Psoas muscle (tissue), 8 donors: Measurements from ENCODE around the gene RTRAF. TPM values are rescaled to one million over a fixed set of nuclear protein-coding genes. Genes with fewer than 3 reads are reported as not detected.

Experiments
- ATAC-seq, 4 donors: fragments of 200-7000 bp; cut with Tn5 transposase; one replicate each; pipeline ENCODE4 v1.9.1; 2020; ENCODE audit warnings: moderate library complexity in 3 of 4, mild to moderate bottlenecking in 2 of 4
- DNase-seq, 2 donors: peaks; one replicate each; pipeline ENCODE4 v3.0.0-alpha.2; 2020
- H3K27ac ChIP-seq: fragments of 200-600 bp; one replicate; pipeline ENCODE4 v1.8.0; 2022
- H3K27me3 ChIP-seq, 3 donors: fragments of 200-600 bp in 1 of 3; one replicate each; pipeline versions ENCODE4 v1.6.1 to v1.8.0; 2013 to 2022; ENCODE audit warnings: low read length in 2 of 3, mild to moderate bottlenecking in 2 of 3, moderate library complexity in 1 of 3; ENCODE audit not compliant: insufficient read depth in 3 of 3
- H3K36me3 ChIP-seq, 2 donors: fragments of 200-600 bp in 1 of 2; one replicate each; pipeline versions ENCODE4 v1.6.1 to v1.8.0; 2013 to 2022; ENCODE audit warnings: low read depth in 1 of 2, mild to moderate bottlenecking in 1 of 2, moderate library complexity in 1 of 2; ENCODE audit not compliant: insufficient read depth in 1 of 2
- H3K4me1 ChIP-seq: fragments of 200-600 bp; one replicate; pipeline ENCODE4 v1.8.0; 2022
- H3K4me3 ChIP-seq: fragments of 200-600 bp; one replicate; pipeline ENCODE4 v1.8.0; 2022; ENCODE audit warnings: mild to moderate bottlenecking
- H3K9me3 ChIP-seq: fragments of 200-600 bp; one replicate; pipeline ENCODE4 v1.8.0; 2022
- WGBS, 3 donors: extraction: QIAGEN DNeasy Blood & Tissue Kit; methylation state at CpG; one replicate each; pipeline versions ENCODE4 v1.1.6 to v1.1.7; 2013; 5-methylcytosine and 5-hydroxymethylcytosine counted together
- intact Hi-C, 2 donors: fragments of 100-400 bp; cut with DNase I; formaldehyde crosslinking; loops; one replicate each; pipeline versions ENCODE4 v1.11.0 to v1.14.2; 2022
- polyA plus RNA-seq, 3 donors: library from polyadenylated mRNA; stranded (reverse); fragments of 200-250 nt; gene quantifications; one replicate each; pipeline ENCODE4 v1.2.3, GENCODE V29; 2013
- total RNA-seq, 4 donors: library from RNA; stranded (reverse); fragmentation: NEBNext Ultra II Directional in 2 of 4; extraction: Animal tissue kit (Norgen Biotek cat#: 25700) in 2 of 4; gene quantifications; one replicate each; pipeline versions ENCODE4 v1.2.1 to v1.2.4, GENCODE V29; 2021 to 2023
- TF ChIP-seq, protein P1 (sequence below): fragments of 200-600 bp; IDR thresholded peaks from one replicate; pipeline ENCODE4 v1.8.0; 2022; ENCODE audit warnings: antibody characterized with exemption
- donor health status: healthy with polysubstance abuse.
- donor health status: DM: no; HTN: no; CAD: no; lungs with moderate emphysema.
- donor health status: Bipolar disorder and iron deficiency.
- donor health status: healthy.
- donor health status: DM: yes; HTN: yes; CAD: no.
- donor health status: DM: no; HTN: no; CAD: no.
- donor health status: DM: no; HTN: no; CAD: no.
- donor health status: DM: yes; HTN: yes; CAD: no.

RTRAF gene
- total and polyA plus RNA-seq, 7 donors, result 110 to 174 (median 153) TPM

DNA sequence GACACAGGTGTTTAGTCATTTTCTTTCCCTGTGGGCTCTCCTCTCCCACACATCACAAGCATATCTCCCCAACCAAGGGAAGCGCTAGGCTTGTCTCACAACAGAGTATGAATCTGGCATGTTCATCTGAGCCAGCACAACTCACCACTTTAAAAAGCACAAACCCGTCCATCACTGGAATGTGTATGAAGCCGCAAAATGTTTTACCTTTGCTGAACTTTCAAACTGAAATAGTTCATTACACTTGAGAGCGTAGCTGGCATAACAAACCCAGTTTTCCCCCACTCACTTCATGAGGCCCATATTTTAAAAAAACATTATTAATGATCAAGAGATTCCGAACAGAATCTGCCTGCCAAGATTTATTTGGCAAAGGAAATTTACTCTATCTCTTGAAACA is 63.7 kb downstream of the RTRAF start:
- TF ChIP-seq, protein P1, sequence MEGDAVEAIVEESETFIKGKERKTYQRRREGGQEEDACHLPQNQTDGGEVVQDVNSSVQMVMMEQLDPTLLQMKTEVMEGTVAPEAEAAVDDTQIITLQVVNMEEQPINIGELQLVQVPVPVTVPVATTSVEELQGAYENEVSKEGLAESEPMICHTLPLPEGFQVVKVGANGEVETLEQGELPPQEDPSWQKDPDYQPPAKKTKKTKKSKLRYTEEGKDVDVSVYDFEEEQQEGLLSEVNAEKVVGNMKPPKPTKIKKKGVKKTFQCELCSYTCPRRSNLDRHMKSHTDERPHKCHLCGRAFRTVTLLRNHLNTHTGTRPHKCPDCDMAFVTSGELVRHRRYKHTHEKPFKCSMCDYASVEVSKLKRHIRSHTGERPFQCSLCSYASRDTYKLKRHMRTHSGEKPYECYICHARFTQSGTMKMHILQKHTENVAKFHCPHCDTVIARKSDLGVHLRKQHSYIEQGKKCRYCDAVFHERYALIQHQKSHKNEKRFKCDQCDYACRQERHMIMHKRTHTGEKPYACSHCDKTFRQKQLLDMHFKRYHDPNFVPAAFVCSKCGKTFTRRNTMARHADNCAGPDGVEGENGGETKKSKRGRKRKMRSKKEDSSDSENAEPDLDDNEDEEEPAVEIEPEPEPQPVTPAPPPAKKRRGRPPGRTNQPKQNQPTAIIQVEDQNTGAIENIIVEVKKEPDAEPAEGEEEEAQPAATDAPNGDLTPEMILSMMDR, result no peak
- Histone ChIP-seq H3K4me3 (no peak overlapping the region), H3K4me1 (peaks cover 7% of the 10 kb centered on the region), H3K27me3 (no peaks in the 10 kb centered on the region), H3K27ac (no peak overlapping the region), H3K9me3 (no peaks in the 10 kb centered on the region), H3K36me3 (no peaks in the 10 kb centered on the region)
- peak in 2 of 4 donors; percentile 51 to 55 for ATAC-seq
- intact Hi-C loops, result no loop called here
- WGBS, 3 donors, result 63 to 70% (median 63%) methylated on average over 5 of the region's 5 CpGs
- DNase-seq, result no peak

DNA sequence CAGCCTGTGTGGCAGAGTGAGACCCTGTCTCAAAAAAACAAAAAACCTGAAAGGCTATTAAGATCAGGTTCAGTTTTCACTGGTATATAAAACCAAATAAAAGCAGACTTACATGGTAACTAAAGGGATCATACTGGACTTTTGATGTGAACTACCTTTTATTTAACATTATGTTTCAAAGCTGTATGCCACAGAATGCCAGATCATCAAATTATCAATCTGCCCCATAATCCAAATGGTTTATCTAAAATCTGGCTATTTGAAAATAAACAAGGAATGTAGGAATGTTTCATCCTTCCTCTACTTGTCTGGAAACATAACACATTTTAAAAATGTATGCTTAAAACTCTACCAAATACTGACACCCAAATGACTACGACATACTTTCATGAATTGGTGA is 65.3 kb downstream of the RTRAF start:
- TF ChIP-seq, protein P1, result no peak
- H3K4me1 ChIP-seq, result peaks cover 4% of the 10 kb centered on the region
- no peaks in the 10 kb centered on the region for H3K9me3 ChIP-seq
- DNase-seq (no peak), ATAC-seq (no peak)
- 0 to 83% (median 3%) methylated on average over 1 of the region's 1 CpG for WGBS, 3 donors
- H3K27ac ChIP-seq, result no peak overlapping the region
- no peaks in the 10 kb centered on the region for H3K27me3 ChIP-seq
- H3K36me3 ChIP-seq, result peaks cover 0 to 3% of the 10 kb centered on the region in 2 donors
- H3K4me3 ChIP-seq, result no peak overlapping the region
- intact Hi-C loops, result no loop called here

DNA sequence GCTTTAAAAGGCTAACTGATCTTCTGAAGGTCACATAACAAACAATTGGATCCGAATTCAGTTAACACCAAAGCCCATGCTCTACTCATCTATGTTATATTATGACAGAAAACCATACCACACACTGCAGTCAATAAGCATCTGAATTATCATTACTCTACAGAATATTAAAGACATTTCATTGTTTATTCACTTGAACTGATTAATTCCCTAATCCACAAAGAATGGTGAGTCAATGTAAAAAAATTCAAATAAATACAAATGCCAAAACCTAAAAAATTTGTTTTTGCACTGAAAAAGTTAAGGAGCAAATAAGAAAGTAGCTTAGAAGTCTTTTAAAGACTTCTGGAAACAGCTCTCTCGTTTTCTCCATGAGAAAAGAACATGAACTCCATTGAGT is 65.8 kb downstream of the RTRAF start:
- WGBS, 3 donors, result 65 to 68% (median 66%) methylated on average over 2 of the region's 2 CpGs
- DNase-seq (no peak), ATAC-seq (no peak)
- no peaks in the 10 kb centered on the region for H3K27me3 ChIP-seq
- H3K4me1 ChIP-seq, result peaks cover 4% of the 10 kb centered on the region
- TF ChIP-seq, protein P1, result no peak
- no peaks in the 10 kb centered on the region for H3K9me3 ChIP-seq
- H3K4me3 ChIP-seq, result no peak overlapping the region
- intact Hi-C loops, result no loop called here
- H3K27ac ChIP-seq, result no peak overlapping the region
- H3K36me3 ChIP-seq, result peaks cover 0 to 3% of the 10 kb centered on the region in 2 donors

DNA sequence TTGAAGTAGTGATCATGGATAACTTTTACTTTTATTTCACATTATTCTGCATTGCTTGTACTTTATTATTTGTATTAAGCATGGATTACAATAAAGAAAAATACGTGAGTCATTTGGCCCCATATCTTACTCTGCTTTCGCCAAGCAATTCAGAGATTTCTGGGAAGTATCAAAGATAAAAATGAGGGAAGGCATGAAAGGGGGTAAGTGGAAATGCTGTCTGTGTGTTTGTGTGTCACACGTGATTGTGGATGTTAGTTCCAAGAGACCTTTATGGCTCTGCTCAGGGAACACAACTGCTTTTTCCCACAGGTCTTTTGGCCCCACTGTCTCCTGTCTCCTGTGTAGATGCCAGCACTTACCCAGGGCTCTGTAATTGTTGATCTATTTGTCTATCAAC is 69.0 kb downstream of the RTRAF start:
- ATAC-seq (no peak), DNase-seq (no peak)
- Histone ChIP-seq H3K4me1 (peaks cover 4% of the 10 kb centered on the region), H3K4me3 (no peak overlapping the region), H3K9me3 (no peaks in the 10 kb centered on the region), H3K36me3 (peaks cover 0 to 3% of the 10 kb centered on the region in 2 donors), H3K27ac (no peak overlapping the region), H3K27me3 (no peaks in the 10 kb centered on the region)
- TF ChIP-seq, protein P1, result no peak
- intact Hi-C loops, result no loop called here
- 69 to 83% (median 81%) methylated on average over 3 of the region's 3 CpGs for WGBS, 3 donors

DNA sequence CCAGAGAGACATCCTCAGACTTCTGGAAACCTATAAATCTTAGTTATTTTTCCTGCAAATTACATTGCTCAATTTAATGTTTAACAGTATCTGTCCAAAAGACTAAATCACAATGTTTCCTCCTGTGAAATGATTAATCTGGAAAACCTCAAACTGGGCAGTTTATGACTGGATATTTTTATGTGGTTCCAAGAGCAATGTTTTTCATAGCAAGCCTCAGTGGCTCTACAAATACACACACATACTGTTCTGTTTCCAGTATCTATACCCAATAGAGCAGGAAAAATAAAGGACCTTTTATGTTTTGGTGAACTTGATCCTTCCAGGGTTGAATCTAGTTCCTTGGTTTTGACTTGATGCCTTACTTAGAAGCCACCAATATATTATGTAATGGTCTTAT is 70.3 kb downstream of the RTRAF start:
- ATAC-seq (no peak), DNase-seq (no peak)
- Histone ChIP-seq H3K4me3 (no peak overlapping the region), H3K4me1 (peaks cover under 1% of the 10 kb centered on the region), H3K36me3 (peaks cover 0 to 3% of the 10 kb centered on the region in 2 donors), H3K27me3 (no peaks in the 10 kb centered on the region), H3K9me3 (no peaks in the 10 kb centered on the region), H3K27ac (no peak overlapping the region)
- intact Hi-C loops, result no loop called here
- TF ChIP-seq, protein P1, result no peak
